ENCODE measurements around the gene DNAJB4.
"Not testable (repeated sequence)": the region's sequence is repeated elsewhere in the genome, so short reads cannot be mapped to it uniquely, and the experiment has no call there.

DNAJB4 gene

DNA sequence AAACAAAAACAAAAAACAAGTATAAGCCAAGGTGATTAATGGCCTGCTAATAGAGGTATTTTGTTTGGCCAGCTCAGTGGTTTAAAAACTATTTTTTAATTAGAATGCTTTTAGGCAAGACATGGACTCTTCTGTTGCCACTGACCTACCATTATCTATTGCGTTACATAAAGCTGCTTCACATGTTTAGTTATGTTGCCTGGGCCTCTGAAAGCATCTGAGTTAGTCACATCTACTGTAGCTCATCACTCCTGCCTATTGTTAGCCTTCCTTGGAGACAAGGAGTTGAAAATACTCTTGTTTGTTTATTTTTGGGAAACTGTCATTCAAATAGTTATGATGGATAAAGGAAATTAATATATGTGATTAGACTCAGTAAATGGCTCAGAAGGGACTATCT, 14.3 kb downstream of the DNAJB4 start:
- H3K27ac ChIP-seq = no peak overlapping the region
- TF ChIP-seq, protein P1, sequence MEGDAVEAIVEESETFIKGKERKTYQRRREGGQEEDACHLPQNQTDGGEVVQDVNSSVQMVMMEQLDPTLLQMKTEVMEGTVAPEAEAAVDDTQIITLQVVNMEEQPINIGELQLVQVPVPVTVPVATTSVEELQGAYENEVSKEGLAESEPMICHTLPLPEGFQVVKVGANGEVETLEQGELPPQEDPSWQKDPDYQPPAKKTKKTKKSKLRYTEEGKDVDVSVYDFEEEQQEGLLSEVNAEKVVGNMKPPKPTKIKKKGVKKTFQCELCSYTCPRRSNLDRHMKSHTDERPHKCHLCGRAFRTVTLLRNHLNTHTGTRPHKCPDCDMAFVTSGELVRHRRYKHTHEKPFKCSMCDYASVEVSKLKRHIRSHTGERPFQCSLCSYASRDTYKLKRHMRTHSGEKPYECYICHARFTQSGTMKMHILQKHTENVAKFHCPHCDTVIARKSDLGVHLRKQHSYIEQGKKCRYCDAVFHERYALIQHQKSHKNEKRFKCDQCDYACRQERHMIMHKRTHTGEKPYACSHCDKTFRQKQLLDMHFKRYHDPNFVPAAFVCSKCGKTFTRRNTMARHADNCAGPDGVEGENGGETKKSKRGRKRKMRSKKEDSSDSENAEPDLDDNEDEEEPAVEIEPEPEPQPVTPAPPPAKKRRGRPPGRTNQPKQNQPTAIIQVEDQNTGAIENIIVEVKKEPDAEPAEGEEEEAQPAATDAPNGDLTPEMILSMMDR (IDR thresholded peaks at IDR 0.05; ENCODE audit: low read depth, low read length) = no peak
- H3K4me3 ChIP-seq (ENCODE audit: low read depth, low read length) = no peak overlapping the region

DNA sequence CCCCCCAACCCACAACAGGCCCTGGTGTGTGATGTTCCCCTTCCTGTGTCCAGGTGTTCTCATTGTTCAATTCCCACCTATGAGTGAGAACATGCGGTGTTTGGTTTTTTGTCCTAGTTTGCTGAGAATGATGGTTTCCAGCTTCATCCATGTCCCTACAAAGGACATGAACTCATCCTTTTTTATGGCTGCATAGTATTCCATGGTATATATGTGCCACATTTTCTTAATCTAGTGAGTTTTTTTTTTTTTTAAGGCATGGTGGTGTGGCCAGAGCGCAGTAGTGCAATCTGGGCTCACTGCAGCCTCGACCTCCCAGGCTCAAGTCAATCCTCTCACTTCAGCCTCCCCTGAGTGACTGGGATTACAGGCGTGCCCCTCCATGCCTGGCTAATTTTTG, 16.4 kb downstream of the DNAJB4 start:
- not testable (repeated sequence) for H3K27me3 ChIP-seq (ENCODE audit: insufficient read depth, low read depth, severe bottlenecking); DNase-seq; H3K4me3 ChIP-seq (ENCODE audit: low read depth, low read length); H3K36me3 ChIP-seq; H3K9me3 ChIP-seq (ENCODE audit: severe bottlenecking); H3K27ac ChIP-seq

More for the DNA sequence above, 14.3 kb downstream of the DNAJB4 start:
- Histone ChIP-seq H3K27me3 (ENCODE audit: insufficient read depth, low read depth, severe bottlenecking) (no peaks in the 10 kb centered on the region), H3K36me3 (peaks cover 3% of the 10 kb centered on the region), H3K9me3 (ENCODE audit: severe bottlenecking) (no peaks in the 10 kb centered on the region)
- DNase-seq = no peak

DNA sequence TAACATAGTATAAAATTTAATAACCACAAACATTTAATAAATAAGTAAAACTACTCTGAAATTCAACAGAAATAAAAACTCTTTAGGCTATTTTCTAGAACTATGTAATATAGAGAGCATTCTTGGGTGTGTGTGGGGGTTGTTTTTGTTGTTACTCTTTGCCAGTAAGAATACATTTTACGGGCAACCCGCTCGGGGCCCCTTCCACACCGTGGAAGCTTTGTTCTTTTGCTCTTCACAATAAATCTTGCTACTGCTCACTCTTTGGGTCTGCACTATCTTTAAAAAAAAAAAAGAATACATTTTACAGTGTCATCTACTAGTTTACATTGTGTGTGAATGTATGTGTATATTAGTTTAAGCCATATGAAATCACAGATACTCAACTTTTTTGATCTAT, 25.1 kb downstream of the DNAJB4 start:
- Histone ChIP-seq H3K27me3 (ENCODE audit: insufficient read depth, low read depth, severe bottlenecking) (no peaks in the 10 kb centered on the region), H3K9me3 (ENCODE audit: severe bottlenecking) (no peaks in the 10 kb centered on the region), H3K4me3 (ENCODE audit: low read depth, low read length) (no peak overlapping the region), H3K36me3 (no peaks in the 10 kb centered on the region), H3K27ac (no peak overlapping the region)
- TF ChIP-seq, protein P1 (IDR thresholded peaks at IDR 0.05; ENCODE audit: low read depth, low read length) = no peak
- no peak for DNase-seq

DNA sequence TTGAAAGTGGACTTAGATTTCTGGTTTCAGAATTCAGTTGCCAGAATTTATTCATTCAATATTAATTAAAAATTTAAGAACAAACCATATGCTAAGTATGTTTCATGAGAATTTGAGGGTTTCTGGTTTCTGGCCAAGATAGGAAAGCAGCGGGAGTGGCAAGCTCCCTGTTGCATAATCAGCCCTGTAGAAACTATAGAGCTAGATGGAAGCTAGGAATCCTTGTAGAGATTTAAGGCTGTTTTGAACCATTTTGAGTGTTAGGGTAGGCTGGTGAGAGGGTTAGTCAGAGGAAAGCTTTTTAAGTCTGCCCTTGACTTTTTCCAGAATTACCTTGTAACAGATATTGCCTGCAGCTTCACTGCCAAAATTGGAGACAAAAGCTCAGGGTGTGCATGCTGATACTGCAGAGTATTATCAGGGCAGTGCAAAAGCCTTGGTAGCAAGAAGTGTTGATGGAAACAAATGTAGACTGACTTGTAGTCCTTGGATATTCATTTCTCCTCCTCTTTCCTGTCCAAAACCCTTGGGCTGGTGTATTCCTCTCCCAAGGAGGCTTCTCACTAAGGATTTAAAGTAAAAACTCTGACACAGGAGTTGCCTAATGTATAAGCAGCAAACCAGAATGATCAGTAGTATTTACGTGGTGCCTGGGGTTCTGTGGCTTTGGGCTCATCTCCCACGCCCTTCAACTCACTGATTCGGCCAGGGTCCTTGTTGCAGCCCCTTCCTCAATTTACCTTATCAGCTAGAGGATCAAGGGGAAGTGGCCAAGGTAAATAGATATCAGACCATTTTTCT, 28.5 kb downstream of the DNAJB4 start:
- H3K4me3 ChIP-seq (ENCODE audit: low read depth, low read length) = no peak overlapping the region
- H3K9me3 ChIP-seq (ENCODE audit: severe bottlenecking) = no peaks in the 10 kb centered on the region
- H3K27ac ChIP-seq = no peak overlapping the region
- H3K27me3 ChIP-seq (ENCODE audit: insufficient read depth, low read depth, severe bottlenecking) = no peaks in the 10 kb centered on the region
- DNase-seq = no peak
- no peaks in the 10 kb centered on the region for H3K36me3 ChIP-seq
- TF ChIP-seq, protein P1 (IDR thresholded peaks at IDR 0.05; ENCODE audit: low read depth, low read length) = no peak

DNA sequence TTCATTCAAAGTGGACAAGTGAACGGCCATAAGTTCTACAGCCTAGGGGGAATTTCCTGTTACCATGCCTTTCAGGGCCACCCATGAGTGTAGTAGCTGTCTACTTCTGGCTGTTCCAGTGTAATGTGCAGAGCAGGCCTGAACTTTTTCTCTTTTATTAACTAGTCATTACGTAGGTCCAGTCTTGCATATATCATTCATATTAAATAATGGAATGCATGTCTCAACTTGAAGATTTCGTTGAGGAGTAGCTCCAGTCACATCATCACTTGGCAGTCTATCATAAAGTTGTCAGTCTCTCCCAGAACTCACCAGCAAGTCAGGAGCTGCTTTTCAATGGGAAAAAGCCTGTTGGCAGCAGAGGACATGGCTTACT, 29.0 kb downstream of the DNAJB4 start:
- Histone ChIP-seq H3K36me3 (no peaks in the 10 kb centered on the region), H3K4me3 (ENCODE audit: low read depth, low read length) (no peak overlapping the region), H3K9me3 (ENCODE audit: severe bottlenecking) (no peaks in the 10 kb centered on the region), H3K27me3 (ENCODE audit: insufficient read depth, low read depth, severe bottlenecking) (no peaks in the 10 kb centered on the region), H3K27ac (no peak overlapping the region)
- no peak for DNase-seq
- TF ChIP-seq, protein P1 (IDR thresholded peaks at IDR 0.05; ENCODE audit: low read depth, low read length) = no peak

DNA sequence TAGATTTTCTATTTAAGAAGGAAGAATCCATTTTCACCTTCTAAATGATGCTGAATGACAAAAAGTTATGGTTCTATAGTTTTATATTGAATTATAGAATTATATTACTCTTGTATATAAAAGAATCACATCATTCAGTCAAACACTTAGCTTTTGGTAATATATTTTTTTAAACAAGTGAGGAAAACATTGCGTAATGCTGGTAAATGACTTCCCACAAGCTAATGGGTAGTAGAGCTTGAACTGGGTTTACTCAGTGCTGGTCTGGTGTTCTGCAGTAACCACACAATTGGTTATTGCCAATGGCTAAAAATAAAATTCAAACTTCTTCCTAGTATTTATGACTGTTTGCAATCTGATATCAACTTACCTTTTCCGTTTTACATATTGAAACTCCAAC, 30.4 kb downstream of the DNAJB4 start:
- TF ChIP-seq, protein P1 (IDR thresholded peaks at IDR 0.05; ENCODE audit: low read depth, low read length) = no peak
- H3K4me3 ChIP-seq (ENCODE audit: low read depth, low read length) = no peak overlapping the region

More for the DNA sequence above, 30.4 kb downstream of the DNAJB4 start:
- H3K9me3 ChIP-seq (ENCODE audit: severe bottlenecking) = no peaks in the 10 kb centered on the region
- no peaks in the 10 kb centered on the region for H3K27me3 ChIP-seq (ENCODE audit: insufficient read depth, low read depth, severe bottlenecking)
- H3K27ac ChIP-seq = no peak overlapping the region
- DNase-seq = no peak
- H3K36me3 ChIP-seq = no peaks in the 10 kb centered on the region

Measured in WERI-Rb-1 (cell line).